Stimulated activated CD4-positive, alpha-beta T cell treated with anti-CD3 and anti-CD28 coated beads, Interleukin-12 subunit alpha, Interleukin-12 subunit beta, amount 100 ng/mL, for 4 hours (primary cell): Measurements from ENCODE around the gene SPTBN1.
A peak's percentile ranks its signal among the peaks of the same experiment; 100 is the strongest.
"Not testable (repeated sequence)": the region's sequence is repeated elsewhere in the genome, so short reads cannot be mapped to it uniquely, and the experiment has no call there.

Experiments
- DNase-seq: peaks from one replicate; pipeline ENCODE4 v3.0.0-alpha.2; 2020

Gene SPTBN1

DNA sequence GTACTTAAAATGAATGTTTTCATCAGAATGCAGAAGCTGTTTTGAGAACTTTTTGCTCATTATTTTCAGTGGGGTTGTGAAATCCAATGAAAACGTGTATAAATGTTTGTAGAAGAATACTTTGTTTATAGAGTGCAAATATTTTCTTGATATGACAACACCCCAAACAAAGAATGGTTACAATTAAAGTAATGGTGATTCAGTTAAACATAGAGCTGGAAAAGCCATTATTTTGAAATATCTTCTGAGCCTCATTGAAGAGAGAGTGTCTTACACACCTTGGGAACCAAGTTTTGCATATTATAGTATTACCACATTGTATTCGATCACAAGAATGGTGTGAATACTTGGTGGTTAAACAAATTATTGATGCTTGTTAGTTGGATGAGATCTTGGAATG lies 48.7 kb downstream of the SPTBN1 start:
- no peak for DNase-seq

DNA sequence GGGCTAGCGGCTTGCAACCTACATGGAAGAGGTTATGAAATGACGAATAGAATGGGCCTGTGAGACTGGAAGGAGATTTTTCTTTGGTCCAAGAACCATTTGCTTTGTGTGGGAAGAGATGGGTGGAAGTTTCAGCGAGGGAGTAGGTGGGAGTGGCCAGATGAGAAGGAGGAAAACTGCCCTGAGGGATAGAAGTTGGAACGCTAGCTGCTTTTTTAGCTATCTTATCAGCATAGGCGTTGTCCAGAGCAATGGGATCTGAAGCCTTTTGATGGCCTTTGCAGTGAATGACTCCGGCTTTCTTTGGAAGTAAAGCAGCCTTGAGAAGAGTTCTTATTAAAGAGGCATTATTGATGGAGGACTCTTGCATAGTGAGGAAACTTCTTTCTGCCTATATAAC lies 52.4 kb downstream of the SPTBN1 start:
- no peak for DNase-seq

GRCh38 chr2:54509043-54509442 lies 52.9 kb downstream of the SPTBN1 start:
- DNase-seq: not testable (repeated sequence)

- DNase-seq: no peak
These were observed 54.8 kb downstream of the SPTBN1 start for GRCh38 chr2:54510916-54511315.

DNA sequence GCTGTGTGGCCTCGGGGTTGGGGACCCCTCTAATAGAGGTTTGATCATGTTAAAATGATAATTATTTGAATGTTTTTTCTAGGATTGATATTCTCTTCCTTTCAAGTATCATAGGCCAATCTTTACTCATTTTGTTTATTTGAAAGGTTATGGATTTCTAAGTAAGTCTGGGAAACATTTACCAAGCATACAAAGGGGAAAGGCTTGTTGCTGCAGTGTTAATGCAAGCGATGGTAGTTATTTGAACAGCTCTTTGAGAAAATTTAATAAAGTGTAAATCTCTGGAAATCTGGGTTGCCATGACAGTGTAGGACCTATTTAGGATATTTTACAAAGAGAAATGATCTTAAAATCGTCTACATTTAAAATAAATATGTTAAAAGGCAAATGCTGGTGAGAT lies 56.1 kb downstream of the SPTBN1 start:
- no peak for DNase-seq

GRCh38 chr2:54512663-54513362 lies 56.7 kb downstream of the SPTBN1 start:
- DNase-seq: no peak

DNA sequence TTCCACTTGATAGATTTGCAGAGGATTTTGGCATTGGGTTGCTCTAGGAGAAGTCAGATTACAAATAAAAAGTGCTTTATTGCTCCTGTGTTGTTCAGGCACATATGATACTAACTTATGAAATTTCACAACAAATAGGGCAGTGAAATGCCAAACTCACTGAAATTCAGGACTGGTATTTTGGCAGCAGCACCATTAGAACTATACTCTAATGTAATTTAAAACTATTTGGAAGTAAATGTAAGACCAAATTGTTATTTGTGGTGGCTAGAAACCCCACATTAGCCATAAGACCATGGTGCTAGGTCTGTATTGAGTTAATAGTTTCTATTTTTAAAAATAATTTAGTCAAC lies 57.2 kb downstream of the SPTBN1 start:
- no peak for DNase-seq

- DNase-seq: no peak
These were observed 58.9 kb downstream of the SPTBN1 start for GRCh38 chr2:54514822-54515569.

GRCh38 chr2:54516842-54517241 lies 60.7 kb downstream of the SPTBN1 start:
- no peak for DNase-seq

- DNase-seq: not testable (repeated sequence)
These were observed 61.9 kb downstream of the SPTBN1 start for GRCh38 chr2:54518016-54518415.

GRCh38 chr2:54518430-54518829 lies 62.3 kb downstream of the SPTBN1 start:
- no peak for DNase-seq

GRCh38 chr2:54519841-54520459 lies 63.8 kb downstream of the SPTBN1 start:
- no peak for DNase-seq

GRCh38 chr2:54520687-54521086 lies 64.6 kb downstream of the SPTBN1 start:
- DNase-seq: no peak

DNA sequence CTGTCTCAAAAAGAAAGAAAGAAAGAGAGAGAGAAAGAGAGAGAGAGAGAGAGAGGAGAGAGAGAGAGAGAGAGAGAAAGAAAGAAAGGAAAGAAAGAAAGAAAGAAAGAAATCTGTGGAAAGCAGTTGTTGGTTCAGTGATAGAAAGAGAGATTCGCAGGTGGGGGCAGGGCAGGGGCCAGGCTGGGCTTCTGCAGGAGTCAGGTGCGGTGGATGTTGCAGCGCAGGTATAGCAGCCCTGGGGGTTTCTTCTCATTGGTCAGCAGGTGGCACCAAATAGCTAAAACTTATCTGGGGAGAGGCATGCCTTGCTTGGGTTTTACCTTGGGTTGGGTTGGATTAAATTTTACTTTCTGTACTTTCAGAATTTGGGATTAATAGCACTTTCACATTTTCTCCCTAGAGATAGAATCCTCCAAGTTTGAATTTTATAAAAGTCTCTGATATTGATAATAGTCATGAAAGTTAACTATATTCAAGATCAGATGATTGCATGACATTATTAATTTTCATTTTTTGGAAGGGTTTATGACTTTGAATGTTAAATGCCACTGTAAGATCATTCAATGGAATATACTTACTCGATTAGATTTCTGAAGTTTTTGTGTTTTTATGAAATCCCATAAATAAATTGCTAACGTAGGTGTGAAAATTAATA lies 66.6 kb downstream of the SPTBN1 start:
- peak; percentile 33 for DNase-seq

DNA sequence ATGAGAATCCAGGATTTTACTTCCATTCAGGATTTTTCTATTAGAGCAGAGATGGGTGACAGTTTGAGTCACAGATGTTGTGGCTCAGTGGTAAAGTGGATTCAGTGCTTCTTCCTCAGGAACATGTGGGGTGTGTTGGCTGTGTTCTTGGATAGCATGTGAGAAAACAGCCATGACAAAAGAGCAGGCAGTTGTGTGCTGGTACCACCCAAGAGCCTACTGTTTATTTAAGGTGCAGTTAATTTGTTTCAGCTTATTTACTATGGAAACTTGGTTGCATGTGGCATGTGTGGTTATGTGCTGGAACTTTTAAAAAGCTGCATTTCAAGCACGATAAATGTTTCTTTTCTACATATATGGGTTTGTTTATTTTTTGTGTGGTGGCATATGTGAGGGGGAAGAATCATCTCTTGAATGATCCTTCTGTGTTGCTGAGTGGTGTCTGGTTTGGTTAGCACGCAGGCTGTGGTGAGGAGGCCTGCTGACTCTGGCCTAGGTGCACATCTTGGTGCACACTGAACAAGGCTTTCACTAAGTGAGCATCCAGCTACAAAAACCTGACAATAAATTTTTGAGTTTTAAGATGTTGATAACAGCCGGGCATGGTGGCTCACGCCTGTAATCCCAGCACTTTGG lies 67.3 kb downstream of the SPTBN1 start:
- DNase-seq: no peak

DNA sequence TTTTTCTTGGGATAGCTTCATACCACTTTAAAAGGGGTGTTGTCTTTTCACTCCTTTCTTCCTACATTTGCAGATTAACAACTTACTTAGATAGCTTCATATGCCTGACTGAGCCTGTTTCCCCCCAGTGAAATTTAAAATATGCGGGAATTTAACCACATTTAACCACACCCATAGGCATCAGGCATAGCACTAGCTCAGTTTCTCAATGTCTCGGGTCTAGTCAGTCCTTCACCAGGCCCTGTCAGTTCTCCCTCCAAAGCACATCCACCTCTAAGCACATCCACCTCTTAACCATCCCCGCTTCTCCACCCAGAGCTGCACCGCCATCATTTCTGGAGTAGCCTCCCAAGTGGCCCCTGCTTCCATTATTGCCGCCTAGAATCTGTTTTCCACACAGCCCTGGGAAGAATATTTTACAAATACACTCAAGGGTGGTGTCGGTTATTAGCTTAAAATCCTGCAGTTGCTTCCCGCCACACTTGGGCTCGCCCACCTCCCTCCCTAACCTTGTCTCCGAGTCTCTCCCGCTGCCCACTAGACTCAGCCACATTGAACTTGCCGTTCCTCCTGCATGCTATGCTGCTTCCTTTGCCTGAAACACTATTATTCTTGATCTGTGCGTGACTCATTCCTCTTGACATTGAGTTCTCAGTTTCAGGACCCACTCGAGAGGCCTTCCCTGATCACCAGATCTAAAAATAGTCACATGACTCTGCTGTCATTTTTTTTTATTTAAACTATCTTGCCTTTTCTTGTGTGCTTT lies 68.3 kb downstream of the SPTBN1 start:
- peak; percentile 10 for DNase-seq

- DNase-seq: no peak
These were observed 69.2 kb downstream of the SPTBN1 start for GRCh38 chr2:54525321-54525720.

- DNase-seq: no peak
These were observed 70.2 kb downstream of the SPTBN1 start for GRCh38 chr2:54526226-54526879.

DNA sequence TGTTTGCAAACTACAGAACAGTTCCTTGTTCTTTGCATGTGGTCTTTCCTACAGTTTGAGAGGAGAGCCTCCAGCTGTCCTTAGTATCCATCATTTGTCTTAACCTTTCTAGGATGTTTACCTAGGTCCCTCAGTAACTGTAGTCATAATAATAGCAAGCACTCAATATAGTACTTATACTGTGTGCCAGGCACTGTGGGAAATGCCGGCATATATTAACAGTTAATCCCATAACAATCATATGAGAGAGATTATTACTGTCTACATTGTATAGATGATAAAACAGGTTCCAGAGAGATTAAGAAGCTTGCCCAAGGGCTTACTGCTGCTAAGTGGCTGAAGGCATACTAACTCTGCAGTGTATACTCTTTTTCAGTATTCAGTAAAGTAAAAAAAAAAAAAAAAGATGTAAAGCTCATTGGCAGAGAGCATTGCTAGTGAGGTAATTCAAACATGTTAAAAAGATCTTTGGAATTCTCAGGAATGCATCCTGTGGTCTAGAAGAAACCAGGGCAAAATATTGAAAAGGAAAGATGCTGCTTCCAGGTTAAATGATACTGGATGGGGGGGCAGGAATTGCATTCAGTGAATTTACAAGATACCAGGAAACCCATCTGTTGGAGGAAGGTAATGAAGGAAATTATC lies 72.3 kb downstream of the SPTBN1 start:
- no peak for DNase-seq

- not testable (repeated sequence) for DNase-seq
These were observed 73.4 kb downstream of the SPTBN1 start for GRCh38 chr2:54529518-54529917.

GRCh38 chr2:54529935-54530334 lies 73.8 kb downstream of the SPTBN1 start:
- DNase-seq: no peak
